HUDEP-2 (cell line): ENCODE results near the gene S100A9.
"Not testable (repeated sequence)": the region's sequence is repeated elsewhere in the genome, so short reads cannot be mapped to it uniquely, and the experiment has no call there.

Experiments
- DNase-seq, 76 experiments: peaks; one replicate each; lab custom pipeline; 2025; ENCODE audit not compliant: unreplicated experiment in 76 of 76; lab: John Stamatoyannopoulos, UW

Gene S100A9

GRCh38 chr1:153403421-153404085 is 45.9 kb downstream of the S100A9 start:
- DNase-seq, result no peak

DNA sequence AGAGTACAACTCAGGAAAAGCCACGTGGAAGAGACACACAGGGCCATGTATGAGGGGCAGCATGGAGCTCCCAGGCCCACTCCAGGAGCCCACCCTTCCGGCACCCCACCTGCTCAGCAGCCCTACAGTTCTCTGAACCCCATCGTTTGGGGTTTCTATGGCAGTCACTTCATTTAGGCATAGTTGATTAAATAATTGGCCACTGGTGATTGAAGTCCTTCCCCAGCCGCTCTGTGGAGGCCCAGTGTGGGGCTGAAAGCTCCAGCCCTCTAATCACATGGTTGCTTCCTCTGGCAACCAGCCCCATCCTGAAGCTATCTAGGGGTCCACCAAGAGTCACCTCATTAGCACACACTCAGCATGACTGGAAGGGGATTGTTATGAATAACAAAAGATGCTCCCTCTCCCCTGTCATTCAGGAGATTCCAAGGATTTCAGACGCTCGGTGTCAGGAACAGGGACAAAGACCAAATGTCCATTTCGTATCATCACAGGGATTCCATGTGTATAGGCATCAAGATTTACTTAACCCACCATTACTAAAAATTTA is 46.5 kb downstream of the S100A9 start:
- no peak for DNase-seq

GRCh38 chr1:153404768-153405167 is 47.1 kb downstream of the S100A9 start:
- peak in 66 of 76 experiments; percentile 3 to 77 (median 54) for DNase-seq

GRCh38 chr1:153405825-153406599 is 48.4 kb downstream of the S100A9 start:
- not testable (repeated sequence) for DNase-seq

- DNase-seq, result not testable (repeated sequence)
These were observed 49.6 kb downstream of the S100A9 start for GRCh38 chr1:153407274-153407673.
